Suprapubic skin (tissue), 3 donors: ENCODE data around the gene SENP2.

Experiments
- EP300 ChIP-seq: sonication (generic); formaldehyde crosslinking; IDR thresholded peaks from one replicate; pipeline ENCODE4 v1.6.1; 2017; ENCODE audit warnings: antibody characterized with exemption
- POLR2A ChIP-seq, 2 donors: fragments of 450-650 bp; IDR thresholded peaks; one replicate each; pipeline ENCODE4 v1.6.1; 2017; ENCODE audit warnings: antibody characterized with exemption in 2 of 2, mild to moderate bottlenecking in 2 of 2, moderate library complexity in 2 of 2
- TF ChIP-seq, protein P1 (sequence below), 2 donors: fragments of 200-600 bp in 1 of 2; fragments of 450-650 bp in 1 of 2; sonication (generic) in 1 of 2; IDR thresholded peaks; one replicate each; pipeline ENCODE4 v1.5.1; 2016 to 2019; ENCODE audit warnings: antibody characterized with exemption in 2 of 2, mild to moderate bottlenecking in 1 of 2, moderate library complexity in 1 of 2

GRCh38 chr3:185663929-185664328, 77.8 kb downstream of the SENP2 start:
- TF ChIP-seq, protein P1, sequence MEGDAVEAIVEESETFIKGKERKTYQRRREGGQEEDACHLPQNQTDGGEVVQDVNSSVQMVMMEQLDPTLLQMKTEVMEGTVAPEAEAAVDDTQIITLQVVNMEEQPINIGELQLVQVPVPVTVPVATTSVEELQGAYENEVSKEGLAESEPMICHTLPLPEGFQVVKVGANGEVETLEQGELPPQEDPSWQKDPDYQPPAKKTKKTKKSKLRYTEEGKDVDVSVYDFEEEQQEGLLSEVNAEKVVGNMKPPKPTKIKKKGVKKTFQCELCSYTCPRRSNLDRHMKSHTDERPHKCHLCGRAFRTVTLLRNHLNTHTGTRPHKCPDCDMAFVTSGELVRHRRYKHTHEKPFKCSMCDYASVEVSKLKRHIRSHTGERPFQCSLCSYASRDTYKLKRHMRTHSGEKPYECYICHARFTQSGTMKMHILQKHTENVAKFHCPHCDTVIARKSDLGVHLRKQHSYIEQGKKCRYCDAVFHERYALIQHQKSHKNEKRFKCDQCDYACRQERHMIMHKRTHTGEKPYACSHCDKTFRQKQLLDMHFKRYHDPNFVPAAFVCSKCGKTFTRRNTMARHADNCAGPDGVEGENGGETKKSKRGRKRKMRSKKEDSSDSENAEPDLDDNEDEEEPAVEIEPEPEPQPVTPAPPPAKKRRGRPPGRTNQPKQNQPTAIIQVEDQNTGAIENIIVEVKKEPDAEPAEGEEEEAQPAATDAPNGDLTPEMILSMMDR (IDR thresholded peaks at IDR 0.05), result no peak
- TF ChIP-seq POLR2A (IDR thresholded peaks at IDR 0.05) (no peak), EP300 (no peak)
